Fibroblast of mammary gland (primary cell): ENCODE measurements around the gene SRCAP.

Experiments
- DNase-seq: peaks from one replicate; pipeline ENCODE4 v3.0.0-alpha.2; 2010; ENCODE audit warnings: low read depth
- H3K4me3 ChIP-seq: 2 replicates; pipeline ENCODE4 v1.5.1; 2011; ENCODE audit warnings: low read depth, mild to moderate bottlenecking, low read length, moderate library complexity; ENCODE audit not compliant: control insufficient read depth
- CTCF ChIP-seq: conservative IDR thresholded peaks from 2 replicates; pipeline ENCODE4 v1.5.1; 2011; ENCODE audit warnings: low read depth, low read length, inconsistent platforms; ENCODE audit not compliant: control insufficient read depth, insufficient read depth

Gene SRCAP

GRCh38 chr16:30722916-30723315 lies 23.9 kb downstream of the SRCAP start:
- no peak for DNase-seq
- no peak overlapping the region for H3K4me3 ChIP-seq
- no peak for TF ChIP-seq CTCF

- DNase-seq: no peak
- TF ChIP-seq CTCF: no peak
- H3K4me3 ChIP-seq: no peak overlapping the region
Observed at GRCh38 chr16:30723725-30724355, 24.9 kb downstream of the SRCAP start.

GRCh38 chr16:30724641-30725417 lies 25.9 kb downstream of the SRCAP start:
- TF ChIP-seq CTCF: no peak
- peak; percentile 26 for DNase-seq
- no peak overlapping the region for H3K4me3 ChIP-seq

GRCh38 chr16:30725418-30725792 lies 26.4 kb downstream of the SRCAP start:
- H3K4me3 ChIP-seq: no peak overlapping the region
- DNase-seq: no peak
- no peak for TF ChIP-seq CTCF

DNA sequence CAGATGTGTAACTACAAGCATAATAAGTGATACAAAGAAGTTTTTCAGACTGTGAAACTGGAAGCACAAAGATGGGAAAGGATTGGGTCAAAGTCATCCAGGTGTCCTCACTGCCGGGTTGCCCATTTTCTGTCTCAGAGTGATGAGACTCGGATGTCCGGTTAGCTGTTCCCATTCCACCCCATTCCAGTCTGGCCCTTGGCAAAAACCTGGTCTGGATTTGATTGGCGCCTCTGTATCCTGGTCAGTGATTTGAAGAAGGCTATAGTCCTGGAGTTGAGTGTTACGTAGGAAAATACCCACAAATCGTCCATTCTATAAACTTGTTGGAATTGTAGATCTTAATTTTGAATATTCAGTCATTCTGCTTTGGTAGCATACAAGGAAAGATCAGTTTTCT lies 29.4 kb downstream of the SRCAP start:
- H3K4me3 ChIP-seq: no peak overlapping the region
- DNase-seq: no peak
- TF ChIP-seq CTCF: no peak

DNA sequence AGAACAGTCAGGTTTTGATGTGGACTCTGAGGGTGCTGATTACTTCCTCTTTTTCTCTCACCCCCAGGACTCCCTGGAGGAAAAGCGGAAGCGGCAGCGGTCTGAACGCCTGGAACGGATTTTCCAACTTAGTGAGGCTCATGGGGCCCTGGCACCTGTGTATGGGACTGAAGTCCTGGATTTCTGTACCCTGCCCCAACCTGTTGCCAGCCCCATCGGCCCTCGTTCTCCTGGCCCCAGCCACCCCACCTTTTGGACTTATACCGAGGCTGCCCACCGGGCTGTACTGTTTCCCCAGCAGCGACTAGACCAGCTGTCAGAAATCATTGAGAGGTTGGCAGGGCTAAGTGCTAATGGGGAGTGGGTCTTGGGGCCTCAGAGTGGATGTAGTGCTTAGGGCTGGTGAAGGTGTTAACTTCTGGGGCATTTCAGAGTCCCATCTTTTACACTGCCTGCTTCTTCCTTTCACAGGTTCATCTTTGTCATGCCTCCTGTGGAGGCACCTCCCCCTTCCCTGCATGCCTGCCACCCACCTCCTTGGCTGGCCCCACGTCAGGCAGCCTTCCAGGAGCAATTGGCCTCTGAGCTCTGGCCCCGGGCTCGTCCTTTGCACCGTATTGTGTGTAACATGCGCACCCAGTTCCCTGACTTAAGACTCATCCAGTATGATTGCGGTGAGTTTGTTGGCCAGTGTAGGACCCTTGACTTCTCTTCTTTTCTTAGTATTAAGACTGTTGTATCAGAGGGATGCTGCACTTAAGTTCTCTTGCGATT lies 30.1 kb downstream of the SRCAP start:
- H3K4me3 ChIP-seq: no peak overlapping the region
- DNase-seq: no peak
- no peak for TF ChIP-seq CTCF
